GM21737 (cell line): Measurements from ENCODE around the gene ABL1.
"Not testable (repeated sequence)": the region's sequence is repeated elsewhere in the genome, so short reads cannot be mapped to it uniquely, and the experiment has no call there.

Experiments
- ATAC-seq: cut with Tn5 transposase; IDR thresholded peaks from one replicate; pipeline ENCODE4 v1.9.1; 2021; ENCODE audit warnings: mild to moderate bottlenecking, moderate library complexity; ENCODE audit not compliant: unreplicated experiment

ABL1 gene

GRCh38 chr9:130847306-130848217 lies 12.5 kb downstream of the ABL1 start:
- ATAC-seq, result no peak

DNA sequence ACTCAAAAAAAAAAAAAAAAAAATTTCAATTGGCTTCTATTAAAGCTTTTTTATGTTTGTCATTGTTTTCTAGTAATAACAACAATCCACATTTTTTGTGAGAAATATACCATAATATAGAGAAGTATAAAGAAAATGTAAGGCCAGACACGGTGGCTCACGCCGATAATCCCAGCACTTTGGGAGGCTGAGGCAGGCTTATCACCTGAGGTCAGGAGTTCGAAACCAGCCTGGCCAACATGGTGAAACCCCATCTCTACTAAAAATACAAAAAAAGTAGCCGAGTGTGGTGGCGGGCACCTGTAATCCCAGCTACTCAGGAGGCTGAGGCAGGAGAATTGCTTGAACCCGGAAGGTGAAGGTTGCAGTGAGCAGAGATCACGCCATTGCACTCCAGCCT lies 13.5 kb downstream of the ABL1 start:
- ATAC-seq, result not testable (repeated sequence)

DNA sequence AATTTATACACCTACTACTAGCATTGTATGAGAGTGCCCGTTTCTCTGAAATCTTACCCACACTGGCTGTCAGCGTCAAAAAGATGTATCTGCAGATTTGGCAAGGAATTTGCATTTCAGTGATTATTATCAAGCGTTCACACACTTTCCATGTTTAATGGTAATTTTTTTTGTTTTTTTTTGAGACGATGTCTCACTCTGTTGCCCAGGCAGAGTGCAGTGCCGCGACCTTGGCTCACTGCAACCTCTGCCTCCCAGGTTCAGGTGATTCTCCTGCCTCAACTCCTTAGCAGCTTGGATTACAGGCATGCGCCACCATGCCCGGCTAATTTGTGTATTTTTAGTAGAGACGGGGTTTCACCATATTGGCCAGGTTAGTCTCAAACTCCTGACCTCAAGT lies 14.3 kb downstream of the ABL1 start:
- ATAC-seq, result no peak

DNA sequence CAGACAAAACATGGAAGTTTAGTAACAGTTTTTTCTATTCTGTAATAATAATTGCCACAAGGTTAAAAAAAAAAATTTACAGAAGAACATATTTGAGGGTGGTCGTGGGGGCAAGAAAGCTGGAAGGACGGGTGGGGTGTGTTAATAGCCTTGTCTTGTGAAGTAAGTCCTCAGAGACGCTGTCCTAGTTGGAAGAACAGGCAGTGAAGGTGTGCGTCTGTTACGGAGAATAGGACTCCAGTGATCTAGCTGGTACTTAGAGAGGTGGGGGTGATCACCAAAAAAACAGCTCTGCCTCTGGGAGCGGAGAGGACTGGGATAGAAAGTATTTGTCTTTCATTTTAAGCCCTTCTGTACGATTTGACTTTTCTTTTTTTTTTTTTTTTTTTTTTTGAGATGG lies 17.7 kb downstream of the ABL1 start:
- no peak for ATAC-seq

DNA sequence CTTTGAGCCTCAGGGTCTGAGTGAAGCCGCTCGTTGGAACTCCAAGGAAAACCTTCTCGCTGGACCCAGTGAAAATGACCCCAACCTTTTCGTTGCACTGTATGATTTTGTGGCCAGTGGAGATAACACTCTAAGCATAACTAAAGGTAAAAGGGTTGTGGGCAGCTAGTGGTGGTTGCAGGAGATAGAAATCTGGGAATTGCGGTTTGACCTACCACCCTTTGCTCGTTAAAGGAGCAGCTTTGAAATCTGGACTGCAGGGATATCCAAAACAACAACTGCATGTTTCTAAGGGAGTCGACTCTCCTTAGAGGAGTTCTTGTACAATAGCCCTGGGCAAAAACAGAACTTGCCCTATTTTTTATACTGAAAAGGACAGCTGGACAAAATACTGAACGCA lies 19.0 kb downstream of the ABL1 start:
- ATAC-seq, result no peak

GRCh38 chr9:130854835-130855234 lies 19.8 kb downstream of the ABL1 start:
- ATAC-seq, result no peak

DNA sequence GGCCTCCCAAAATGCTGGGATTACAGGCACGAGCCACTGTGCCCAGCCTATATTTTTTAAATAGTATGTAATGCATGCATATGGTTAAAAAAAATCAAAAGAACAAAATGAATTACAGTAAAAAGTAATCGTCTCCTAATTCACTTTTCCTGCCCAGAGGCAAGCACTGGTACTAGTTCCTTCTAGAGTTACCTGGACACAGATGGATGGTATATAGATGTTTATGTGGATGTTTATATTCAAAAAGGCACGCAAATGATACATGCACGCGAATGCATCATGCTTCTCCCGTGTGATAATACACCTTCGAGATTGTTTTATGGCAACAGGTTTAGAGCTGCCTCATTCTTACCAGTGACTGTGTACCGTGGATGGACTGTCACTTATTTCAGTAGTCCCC lies 21.4 kb downstream of the ABL1 start:
- no peak for ATAC-seq

- no peak for ATAC-seq
Measured at GRCh38 chr9:130857864-130858738, 23.0 kb downstream of the ABL1 start.

DNA sequence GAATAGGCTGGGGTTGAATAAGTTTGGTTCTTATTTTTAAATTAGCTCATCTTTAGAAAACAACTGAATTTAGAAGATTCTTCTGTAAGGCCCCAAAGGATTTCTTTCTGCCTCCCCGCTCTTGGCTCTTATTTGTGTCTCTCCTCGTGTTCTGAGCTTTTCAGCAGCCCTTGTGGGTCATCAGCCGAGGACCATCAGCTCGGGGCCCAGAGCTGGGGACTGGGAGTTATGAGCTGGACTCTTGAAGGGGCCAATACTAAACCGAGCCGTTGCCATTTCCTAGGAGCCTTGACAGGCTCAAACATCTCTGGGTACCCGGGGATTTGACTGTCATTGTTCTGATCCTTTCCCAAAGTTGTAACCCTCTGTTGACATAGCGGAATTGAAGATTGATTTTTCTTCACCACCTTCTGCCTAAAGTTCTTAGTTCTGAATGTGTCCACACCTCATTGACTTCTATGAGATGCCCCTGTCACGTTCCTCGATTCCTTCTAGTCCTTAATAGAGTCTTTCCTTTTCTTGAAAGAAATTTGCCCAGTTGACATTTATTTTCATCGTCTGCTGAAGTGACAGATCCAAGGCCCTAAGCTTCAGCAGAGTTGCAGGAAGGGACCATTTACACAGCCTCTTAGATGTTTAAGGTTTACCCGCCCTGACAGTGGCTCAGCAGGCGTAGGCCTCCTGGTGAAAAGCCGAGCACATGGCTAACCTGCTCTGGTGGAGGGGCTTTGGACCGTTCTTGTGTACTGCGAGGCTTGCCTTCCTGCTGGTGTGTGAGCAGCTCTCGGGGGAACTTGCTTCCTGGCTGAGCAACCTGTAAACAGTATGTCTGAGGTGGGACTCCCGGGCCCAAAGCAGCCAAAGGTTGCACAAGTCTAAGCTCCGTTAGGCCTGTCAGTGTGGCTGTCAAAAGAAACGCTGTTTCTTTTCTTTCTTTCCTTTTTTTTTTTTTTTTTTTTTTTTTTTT lies 24.0 kb downstream of the ABL1 start:
- no peak for ATAC-seq

GRCh38 chr9:130860458-130861316 lies 25.6 kb downstream of the ABL1 start:
- ATAC-seq, result no peak

DNA sequence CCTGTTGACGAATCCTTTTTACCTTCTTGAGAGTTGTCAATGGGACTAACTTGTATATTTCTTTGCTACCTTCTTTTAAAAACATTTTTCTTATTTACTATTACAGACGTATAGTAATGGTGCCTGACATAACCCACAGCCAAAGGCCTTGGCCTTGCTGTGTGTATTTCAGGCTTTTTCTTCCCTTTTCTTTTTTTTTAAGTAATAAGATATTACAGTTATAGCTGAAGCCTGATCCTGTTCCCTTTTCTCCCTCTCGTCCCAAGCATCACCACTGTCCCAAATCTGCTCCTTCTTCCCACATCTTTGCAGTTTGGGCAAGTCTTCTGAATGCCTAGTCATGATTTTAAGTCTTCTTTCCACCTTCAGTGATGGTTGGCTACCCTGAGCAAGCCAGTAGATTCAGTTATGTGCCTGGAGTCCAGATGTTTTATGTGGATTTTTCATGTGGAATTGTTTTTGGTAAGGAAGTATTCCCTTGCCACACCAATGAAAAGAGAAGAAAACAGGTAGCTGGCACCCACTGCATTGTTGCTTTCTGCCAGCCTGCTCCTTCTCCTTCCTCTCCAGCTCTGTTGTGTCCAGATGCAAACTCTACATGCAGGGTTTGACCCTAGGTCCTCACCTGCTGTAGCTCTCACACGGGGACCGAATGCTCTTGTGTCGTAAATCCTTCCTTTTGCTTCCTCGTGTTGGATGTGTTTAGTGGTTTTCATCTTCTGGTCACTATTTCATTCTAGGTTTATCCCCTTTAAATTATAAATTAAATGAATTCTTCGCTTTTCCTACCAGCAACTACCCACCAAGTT lies 26.5 kb downstream of the ABL1 start:
- no peak for ATAC-seq

GRCh38 chr9:130862217-130862616 lies 27.2 kb downstream of the ABL1 start:
- ATAC-seq, result no peak

GRCh38 chr9:130862747-130863146 lies 27.7 kb downstream of the ABL1 start:
- ATAC-seq, result no peak

DNA sequence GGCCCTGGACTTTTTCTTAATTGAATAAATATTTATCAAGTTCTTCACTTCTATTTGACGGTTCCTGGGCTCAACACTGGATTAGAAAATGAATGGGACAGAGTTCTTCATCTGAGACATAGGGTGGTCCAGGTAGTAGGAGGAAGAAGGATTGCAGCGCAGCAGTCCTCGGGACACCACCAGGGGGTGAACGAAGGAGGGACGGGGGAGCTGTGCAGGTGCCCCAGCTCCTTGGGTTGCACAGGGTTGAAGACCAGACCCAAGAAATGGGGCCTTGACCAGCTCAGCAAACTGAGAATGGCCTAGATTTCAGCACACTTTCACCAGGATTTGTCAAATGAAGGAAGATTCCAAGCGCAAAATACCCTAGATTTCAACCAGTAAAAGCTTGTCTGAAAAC lies 29.5 kb downstream of the ABL1 start:
- ATAC-seq, result no peak

DNA sequence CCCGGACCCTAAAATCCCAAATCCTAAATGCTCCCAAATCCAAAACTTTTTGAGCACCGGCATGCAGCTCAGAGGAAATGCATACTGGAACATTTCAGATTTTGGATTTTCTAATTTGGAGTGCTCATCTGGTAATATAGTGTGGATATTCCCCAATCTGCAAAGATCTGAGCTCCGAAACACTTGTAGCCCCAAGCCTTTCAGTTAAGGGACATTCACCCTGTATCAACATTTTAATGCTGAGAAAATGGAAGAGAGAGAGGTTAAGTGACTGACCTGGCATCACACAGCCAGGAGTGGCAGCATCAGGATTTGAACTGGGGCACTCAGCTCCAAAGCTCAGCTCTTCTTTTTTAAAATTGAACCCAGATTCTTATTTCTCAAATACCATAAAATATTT lies 30.9 kb downstream of the ABL1 start:
- ATAC-seq, result no peak

DNA sequence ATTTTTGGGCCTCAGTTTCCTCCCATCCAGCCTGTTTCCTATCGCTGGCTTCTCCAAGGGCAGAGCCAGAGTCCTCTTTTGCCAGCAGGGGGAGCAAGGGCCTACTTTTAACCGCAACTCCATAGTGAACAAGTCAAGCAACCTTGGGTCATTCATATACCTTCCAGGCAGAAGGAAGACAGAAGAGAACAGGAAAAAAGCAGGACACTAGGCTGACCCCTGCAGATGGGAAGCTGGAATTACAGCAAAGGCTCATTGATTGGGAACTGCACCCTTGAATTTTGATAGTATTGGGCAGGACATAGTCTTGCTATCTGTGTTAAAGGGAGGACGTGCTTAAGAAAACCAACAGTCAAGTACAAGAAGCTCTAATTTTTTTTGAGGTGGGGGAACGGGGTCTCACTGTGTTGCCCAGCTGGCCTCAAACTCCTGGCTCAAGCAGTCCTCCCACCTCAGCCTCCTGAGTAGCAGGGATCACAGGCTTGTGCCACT lies 31.5 kb downstream of the ABL1 start:
- no peak for ATAC-seq

DNA sequence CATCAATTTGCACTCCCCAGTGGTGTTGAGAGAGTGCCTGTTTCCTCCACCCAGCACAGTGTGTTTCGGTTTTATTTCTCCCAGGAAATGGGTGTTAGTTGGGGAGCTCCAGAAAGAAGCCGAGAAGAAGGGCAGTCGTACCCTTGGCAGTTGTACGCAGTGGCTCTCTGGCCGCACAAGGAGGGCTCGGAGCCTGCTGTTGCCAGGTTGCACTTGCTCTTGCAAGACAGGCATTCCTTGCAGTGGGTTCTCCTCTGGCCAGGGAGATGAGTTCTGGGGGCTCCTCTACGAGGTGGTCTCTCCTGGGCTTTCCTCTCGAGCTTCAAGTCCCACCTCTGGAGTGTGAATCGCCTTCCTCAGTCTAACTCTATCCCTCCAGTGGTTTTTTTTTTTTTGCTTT lies 32.5 kb downstream of the ABL1 start:
- ATAC-seq, result no peak

DNA sequence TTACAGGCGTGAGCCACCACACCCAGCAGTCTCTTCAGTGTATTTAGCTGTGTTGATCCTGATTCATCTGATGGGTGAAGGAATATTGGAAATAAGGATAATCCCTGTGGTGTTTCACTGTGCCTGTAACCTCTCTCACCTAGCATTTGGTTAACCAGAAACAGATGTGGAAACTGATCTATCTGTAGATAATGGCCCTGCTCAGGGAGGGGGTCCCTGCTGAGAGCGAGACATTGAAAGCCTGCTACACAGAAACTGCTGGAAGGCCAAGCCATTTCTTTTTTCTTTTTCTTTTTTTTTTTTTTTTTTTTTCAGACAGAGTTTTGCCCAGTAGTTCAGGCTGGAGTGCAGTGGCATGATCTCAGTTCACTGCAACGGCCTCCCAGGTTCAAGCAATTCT lies 33.2 kb downstream of the ABL1 start:
- no peak for ATAC-seq

DNA sequence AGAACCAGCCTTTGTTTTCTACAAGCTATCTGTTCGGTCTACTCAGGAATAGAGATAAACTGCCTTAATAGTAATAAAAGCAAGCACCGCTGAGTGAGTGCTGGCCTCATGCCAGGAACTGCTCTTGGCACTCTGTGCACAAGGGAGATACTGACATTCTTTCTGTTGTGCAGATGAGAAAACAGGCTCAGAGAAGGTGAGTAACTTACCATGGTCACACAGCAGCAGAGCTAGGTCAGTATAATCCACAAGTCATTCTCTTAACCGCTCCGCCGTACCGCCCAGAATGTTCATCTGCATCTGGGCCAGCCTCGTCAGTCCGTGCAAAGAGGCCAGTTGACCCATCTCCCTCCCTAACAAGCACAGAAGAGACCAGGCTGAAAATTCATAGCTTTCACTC lies 34.2 kb downstream of the ABL1 start:
- no peak for ATAC-seq
